Kasumi-1 (cell line): Measurements from ENCODE around the gene SYNDIG1.

ENCODE experiments used
- DNase-seq, 2 experiments: peaks; one replicate each; lab custom pipeline; 2025; lab: John Stamatoyannopoulos, UW

Gene SYNDIG1

DNA sequence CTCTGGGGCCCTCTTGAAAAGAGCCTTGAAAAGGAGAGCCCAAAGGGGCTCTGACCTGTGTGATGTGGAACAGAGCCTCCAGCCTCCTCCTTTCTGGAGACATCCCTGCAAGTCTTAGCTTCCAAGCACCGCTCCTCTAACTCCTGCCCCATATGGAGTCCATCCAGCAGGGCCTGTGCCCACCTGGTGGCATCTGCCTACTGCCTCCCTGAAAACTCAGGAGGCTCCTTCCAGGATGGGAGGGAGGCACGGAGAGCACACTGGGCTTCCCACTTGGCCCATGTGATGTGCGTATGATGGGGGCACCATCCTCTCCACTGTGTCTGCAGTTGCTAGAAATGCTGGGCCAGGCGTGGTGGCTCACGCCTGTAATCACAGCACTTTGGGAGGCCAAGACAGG is 98.1 kb downstream of the SYNDIG1 start:
- DNase-seq = no peak

DNA sequence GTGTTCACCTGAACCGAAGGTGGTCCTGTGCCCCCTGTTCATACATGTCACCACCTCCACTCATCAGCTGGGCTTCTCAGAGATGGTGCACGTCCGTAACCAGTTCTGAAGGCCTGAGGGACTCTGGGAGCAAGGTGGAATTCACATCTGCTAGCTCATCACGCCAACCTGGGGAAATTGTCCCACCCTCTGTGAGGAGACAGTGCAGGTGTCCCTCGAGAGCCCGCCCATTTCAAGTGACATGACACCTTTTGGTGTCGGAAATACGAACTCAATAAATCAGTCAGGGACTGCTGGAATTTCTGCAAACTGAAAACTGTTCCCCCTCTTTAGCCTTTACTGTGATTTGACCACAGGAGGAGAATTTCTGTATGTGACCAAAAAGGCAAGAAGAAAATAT is 99.4 kb downstream of the SYNDIG1 start:
- no peak for DNase-seq

DNA sequence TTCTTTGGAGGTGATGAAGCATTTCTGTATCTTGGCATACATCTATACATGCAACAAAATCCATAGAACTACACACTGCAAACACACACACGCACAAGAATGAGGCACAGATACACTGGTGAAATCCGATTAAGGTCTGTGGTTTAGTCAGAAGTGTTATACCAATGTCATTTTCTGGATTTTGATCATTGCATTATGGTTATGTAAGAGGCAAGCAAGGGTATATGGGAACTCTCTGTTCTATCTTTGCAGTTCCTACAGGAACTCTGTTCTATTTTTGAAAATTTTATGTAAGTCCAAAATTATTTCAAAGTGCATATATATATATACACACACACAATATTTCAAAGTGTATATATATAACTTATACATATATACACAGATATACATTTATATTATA is 101.7 kb downstream of the SYNDIG1 start:
- DNase-seq = no peak

DNA sequence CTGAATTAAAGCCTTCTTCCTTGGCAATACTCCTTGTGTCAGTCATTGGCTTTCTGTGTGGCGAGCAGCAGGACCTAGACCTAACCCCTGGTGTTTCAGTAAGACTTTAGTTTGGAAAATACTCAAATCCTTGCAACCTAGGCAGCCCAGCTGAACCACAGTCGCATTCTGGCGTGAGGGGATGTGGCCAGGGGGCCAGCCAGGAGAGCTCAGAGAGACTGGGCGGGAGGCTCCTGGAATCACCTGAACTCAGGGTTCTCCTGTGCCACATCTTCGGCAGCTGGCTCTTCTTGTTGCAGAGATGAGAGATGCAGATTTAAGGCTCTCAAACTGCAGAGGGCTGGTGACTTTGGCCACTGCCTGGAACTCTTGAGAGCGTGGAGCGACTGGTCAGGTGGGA is 102.7 kb downstream of the SYNDIG1 start:
- no peak for DNase-seq

DNA sequence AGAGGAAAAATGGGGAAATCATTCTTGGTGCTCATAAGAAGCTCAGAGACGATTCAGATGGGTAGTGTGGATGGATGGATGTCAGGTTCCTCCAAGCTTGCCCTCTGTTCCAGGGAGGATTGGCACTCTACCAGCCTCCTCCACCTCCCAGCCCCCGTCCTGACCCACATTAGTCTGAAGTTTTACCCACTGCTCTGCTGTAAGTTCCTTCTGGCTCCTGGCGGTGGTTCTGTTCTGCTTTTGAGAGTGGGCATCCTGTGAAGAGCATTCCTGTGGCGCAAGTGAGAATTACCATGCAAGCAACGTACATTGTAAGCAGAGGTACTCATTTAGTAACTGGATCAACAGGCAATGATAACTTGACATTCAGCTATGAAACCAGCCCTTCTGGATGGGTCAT is 103.4 kb downstream of the SYNDIG1 start:
- DNase-seq = no peak

DNA sequence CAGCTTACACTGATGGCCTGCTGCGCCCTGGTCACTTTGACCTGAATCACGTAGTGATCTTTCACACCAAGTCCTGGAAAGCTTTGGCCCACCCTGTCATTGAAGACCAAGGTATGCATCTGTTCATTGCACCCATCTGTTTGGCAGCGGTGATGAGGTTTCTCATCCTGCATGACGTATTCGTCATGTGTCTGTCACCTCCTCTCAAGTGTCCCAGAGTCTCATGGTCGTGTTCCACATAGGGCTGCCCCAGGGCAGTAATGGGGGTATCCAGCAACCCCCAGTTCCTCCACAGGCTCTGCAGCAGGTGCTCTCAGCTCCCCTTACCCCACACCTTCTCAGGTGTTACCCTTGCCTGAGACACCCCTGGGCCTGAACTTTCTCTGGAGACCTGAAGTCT is 104.1 kb downstream of the SYNDIG1 start:
- no peak for DNase-seq

DNA sequence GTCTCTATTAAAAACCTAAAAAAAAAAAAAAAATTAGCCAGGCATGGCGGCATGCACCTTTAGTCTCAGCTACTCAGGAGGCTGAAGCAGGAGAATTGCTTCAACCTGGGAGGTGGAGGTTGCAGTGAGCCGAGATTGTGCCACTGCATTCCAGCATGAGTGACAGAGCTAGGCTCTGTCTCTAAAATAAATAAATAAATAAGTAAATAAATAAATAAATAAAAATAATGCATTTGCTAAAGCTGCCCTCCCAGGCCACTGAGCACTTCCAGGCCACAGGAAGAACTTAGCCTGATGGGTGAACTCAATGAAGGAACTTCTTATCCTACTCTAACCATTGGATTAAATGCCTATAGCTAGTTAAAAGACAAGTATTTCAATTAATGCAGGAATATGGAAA is 104.9 kb downstream of the SYNDIG1 start:
- no peak for DNase-seq

DNA sequence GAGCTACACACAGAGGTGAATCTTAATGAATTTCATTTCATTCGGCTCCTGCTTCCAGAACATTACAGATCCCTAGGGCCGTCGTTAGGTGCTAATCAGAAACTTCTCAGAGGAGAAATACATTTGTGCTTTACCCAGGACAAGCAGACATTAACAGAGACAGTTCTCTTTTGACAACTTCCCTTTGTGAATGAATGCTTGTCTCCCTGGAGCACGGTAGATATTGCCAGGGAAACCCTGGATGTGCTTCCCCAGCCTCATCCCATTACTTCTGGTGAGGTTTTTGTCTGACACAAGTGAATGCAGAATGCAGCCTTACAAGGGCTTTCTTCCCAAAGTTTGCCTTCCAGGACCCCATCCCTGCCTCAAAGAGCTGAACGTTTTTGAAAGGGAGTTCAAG is 105.4 kb downstream of the SYNDIG1 start:
- DNase-seq = no peak

DNA sequence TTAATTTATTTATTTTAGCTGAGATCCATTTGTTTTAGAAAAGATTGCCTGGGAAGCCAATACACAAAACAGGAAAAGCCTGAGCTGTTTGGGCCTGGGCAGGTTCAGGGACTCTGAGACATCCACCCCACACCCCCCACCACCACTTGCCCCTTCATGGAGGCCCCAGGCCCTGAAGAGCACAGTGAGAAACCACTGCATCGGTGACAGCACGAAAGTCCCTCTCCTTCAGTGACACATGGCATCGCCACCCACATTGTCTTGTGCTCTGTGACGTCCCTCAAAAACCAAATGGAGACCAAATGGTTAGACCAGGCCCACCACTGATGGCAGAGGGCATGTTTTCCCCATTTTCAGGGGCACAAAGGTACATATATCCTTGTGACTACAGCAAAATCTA is 106.4 kb downstream of the SYNDIG1 start:
- no peak for DNase-seq

DNA sequence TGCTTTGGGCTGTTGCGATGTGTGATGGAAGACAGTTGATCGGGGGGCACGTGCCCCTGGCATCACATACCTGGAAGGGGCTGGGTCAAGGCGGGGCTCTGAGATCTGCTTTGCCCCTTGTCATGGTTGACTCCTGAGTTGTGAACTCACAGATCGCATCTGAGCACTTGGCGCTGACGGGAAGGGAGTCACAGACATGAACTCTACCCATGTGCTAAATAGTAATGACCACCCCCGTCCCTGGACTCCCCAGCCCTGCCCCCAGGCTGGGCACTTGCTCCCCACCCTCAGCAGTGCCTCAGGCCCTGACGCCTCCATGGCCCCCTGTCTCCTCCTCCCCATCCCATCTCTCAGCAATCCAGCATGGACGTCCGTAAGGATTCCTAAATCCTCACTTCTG is 107.0 kb downstream of the SYNDIG1 start:
- DNase-seq = no peak

DNA sequence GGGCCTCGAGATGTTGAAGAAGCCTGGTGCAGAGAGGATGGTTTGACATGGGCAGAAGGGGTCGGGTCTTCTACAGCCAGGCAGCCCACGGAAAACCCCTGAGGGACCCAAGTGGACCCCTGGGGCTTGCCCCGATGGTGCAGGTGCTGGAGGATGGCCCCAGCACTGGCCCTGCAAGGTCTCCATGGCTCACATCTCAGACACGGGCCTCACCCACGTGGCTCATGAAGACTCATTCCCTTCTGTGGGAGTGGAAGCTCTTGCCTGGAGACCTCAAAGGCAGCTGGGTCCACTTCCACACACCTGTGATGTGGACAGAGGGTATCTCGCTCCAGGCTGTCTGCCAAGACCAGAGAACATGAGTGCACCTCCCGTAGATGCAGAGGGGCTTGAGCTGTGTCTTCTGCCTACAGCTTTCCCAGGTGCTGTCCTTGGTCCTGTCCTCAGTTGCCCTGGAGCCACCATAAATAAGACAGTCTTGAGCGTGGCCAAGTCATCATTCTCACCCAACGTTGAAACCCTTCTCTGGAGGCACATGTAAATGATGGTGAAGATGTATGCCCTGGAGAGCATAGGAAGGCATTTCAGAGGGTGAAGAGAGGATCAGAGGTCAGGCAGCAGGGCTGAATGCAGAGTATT is 108.0 kb downstream of the SYNDIG1 start:
- peak in 1 of 2 experiments; percentile 22 for DNase-seq

DNA sequence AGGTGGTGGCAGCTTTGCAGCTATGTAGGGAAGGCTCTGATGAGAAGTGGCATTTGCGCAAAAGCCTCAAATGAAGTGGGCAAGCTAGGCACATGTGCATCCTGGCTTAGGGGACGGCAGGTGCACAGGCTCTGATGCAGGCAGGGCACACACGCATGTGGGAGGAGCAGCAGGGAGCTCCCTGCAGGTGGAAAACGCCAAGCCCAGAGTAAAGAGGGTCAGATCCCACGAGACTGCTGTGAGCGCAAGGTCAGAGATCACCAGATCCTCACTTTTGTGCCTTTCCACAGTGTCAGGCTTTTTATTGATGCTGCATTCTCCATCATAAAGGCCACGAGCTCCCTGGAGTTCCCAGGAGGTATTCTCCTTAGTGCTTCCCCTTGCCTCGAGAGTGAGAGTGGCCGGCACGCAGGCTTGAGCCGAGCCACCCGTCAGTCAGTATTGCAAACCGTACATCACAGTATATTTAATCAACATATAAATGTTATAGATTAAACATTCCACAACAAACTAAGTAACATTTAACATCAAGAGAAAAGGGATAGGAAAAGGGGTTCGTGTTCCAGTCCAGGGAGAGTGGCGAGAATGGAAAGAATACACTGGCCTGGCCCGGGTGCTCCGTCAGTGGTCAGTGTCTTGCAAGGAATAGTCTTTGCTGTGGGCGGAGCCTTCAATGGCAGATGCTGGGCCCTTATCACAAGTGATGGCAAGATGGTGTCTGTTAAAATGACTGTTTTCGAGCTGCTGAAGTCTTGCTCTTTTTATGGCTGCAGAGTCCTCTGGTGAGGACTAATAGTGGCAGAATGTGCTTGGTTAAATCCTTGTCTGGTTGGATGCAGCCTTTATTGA is 109.4 kb downstream of the SYNDIG1 start:
- no peak for DNase-seq

DNA sequence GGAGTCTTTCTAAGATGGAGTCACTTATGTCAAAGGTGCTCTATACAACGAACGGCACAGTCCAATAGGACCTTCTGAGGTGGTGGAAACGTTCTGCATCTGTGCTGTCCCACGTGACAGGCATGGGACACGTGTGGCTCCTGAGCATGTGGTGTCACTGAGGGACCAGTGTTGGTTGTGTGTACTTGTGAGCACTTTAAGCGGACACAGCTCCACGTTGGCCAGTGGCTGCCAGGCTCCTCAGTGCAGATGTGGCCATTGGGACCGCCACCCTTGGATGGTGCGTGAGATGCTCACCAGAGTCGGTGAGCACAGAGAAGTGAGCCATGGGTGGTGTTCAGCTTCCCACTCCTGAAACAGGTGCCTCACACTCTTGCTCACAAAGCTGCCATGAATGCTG is 110.0 kb downstream of the SYNDIG1 start:
- no peak for DNase-seq

DNA sequence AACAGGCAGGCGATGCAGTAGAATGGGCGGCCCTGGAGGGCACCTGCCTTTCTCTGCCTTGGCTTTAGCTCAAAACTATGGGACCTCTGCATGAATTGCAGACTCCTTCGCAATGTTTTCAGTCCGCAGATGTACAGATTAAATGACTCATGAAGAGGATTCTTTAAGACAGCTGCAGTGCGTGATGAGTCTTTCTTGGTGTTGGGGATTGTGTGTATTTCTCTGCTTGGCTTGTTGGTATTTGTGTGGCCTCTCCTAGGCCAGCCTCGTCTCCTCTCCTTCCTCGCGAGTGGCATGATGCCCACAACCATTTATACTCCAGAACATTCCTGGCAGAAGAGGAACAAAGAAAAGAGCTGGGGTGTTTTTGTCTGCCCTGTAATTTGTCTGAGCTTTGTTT is 110.6 kb downstream of the SYNDIG1 start:
- no peak for DNase-seq

DNA sequence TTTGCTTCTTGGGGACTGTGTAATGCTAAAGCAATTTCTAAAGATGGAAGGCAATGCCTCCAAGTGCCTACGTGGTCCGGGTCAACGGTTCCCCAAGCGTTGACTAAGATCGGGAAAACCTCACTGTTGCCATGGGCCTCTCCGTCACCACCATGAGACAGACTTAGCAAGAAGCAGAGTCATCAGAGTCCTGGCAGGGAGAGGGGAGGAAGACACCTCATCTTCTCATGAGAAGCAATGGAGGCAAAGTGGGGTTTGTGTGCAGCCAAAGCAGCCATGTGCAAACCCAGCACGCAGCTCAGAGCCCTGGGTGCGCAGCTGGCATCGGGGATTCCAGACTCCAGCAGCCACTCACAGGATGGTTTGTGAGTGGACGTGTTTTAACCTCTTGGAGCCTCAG is 111.4 kb downstream of the SYNDIG1 start:
- no peak for DNase-seq

DNA sequence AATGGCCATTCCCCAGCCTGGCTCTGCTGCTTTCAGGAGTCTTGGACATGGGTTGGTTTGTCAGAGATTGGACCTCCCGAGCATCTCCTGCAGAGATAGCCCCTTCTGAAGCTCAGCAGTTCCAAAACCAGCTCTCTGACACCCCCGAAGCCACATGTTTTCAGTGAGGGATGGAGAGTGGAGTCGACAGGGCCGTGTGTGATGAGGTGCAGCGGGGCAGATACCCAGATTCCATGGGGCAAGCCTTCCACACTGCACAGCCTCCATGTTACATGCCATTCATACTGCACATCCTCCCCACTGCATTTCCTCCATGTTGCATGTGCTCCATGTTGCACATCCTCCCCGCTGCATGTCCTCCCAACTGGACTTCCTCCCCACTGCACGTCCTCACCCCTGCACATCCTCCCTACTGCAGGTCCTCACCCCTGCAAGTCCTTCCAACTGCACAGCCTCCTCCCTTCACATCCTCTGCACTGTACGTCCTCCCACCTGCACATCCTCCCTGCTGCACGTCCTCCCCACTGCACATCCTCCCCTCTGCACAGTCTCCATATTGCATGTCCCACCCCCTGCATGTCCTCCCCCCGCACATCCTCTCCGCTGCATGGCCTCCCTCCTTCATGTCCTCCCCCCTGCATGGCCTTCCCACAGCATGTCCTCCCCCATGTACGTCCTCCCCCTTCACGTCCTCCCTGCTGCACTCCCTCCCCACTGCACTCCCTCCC is 112.2 kb downstream of the SYNDIG1 start:
- DNase-seq = no peak

DNA sequence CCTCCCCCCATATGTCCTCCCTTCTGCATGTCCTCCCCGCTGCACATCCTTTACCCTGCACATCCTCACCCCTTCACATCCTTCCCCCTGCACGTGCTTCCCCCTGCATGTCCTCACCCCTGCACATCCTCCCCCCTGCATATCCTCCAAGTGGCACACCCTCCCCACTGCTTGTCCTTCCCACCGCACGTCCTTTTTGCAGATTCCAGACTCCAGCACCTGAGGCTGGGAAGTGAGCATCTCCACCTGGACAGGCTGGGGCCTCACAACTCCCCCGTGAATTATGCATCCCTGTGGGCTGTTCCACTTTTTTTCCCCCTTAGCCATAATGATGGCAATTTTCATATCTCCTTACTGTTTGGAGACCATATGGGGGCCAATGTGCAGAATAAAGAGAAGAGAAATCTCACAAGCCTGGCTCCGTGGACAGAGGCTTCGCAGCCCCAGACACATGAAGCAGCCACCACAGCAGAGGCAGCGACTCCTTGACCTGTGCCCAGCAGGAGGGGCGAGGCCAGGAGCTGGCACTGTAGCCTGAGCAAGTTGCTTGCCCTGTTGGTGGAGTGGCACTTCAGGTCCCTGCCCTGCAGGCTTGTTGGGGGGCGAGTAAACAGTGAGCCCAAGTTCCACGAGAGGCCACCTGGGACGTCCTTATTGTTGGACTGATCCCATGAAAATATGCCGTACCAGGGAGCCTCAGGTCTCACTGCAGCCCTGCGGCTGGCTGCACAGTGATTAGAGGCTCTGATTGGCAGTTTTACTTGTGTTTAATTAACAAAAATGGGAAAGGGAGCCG is 113.1 kb downstream of the SYNDIG1 start:
- DNase-seq = no peak

DNA sequence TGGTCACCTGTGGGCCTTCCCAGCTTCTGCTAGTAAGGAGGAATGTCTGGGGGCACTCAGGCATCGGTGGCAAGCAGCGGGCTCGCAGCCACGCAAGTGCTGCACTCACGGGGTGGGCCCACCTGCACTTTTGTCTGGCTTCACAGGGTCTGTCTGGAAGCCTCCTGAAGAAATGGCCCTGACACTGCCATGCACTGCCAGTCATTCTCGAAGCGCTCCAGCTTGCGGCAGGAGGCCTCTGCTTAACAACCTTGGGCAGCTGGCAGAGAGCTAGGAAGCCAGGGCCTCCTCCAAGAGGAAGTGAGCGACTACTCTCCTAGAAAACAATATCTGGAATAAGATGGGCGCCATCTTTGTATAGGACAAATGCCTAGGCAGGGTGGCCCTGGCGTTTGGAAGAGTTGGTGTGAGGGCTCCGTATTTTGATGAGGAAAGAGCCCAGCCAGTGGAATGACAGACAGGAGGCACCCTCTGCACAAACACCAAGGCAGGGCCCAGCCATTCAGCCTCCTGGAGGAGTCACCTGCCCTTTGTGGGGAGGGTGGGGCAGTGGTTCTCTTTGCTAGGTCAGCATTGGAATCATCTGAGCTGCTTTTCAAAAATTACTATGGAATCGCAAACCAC is 113.9 kb downstream of the SYNDIG1 start:
- DNase-seq = no peak

DNA sequence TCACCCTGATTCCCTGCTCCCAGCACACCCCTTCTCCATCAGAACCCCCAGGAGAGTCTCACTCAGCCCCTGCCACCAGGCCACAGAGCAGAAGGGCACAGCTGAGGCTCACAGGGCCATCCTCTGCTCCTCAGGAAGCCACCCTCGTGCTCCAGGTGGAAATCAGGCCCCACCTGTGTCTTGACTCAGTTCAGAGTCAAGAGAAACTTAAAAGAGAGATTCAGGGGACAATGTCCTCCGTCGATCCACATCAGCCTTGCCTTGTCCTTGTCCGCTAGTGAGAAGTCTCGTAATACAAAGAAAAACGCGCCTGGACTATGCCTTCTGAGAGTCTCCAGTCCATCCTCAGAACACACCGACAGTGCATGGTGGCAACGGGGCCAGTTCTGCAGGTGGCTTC is 114.6 kb downstream of the SYNDIG1 start:
- DNase-seq = no peak

DNA sequence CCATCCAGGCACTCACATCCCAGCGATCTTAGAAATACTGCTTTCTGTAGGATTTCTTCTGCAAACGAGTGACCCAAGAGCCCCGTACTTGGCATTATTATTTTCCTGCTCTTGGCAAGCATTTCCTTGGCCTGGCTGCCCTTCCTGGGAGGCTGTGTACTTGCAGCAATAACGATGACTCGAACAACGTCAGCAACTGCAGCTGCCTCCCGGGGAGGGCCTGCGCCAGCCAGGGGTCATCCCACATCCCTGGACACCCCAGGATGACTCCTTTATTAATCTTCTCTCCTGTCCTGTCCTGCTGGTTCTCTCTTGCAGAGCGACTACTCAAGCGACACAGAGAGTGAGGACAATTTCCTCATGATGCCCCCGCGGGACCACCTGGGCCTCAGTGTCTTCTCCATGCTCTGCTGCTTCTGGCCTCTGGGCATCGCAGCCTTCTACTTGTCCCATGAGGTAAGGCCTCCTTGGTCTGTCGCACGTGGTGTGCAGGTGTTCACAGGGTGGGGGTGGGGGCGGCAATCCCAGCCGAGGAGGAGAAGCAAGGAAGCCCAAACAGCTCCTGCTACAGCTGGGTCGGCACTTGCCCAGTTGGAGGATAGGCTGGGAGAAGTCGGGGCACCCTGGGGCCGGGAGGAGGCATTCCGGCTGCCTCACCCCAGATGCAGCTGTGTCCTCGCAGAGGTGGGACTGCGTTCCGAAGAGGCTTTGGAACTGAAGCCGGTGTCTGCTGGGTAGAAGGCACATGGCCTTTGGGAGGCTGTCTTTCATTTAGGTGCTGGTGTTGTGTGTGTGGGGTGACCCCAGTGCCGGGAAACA is 115.3 kb downstream of the SYNDIG1 start:
- no peak for DNase-seq
